Measurements from ENCODE around the gene TRIP4. TPM values are rescaled to one million over a fixed set of nuclear protein-coding genes. Genes with fewer than 3 reads are reported as not detected.

The TRIP4 gene
- polyA plus RNA-seq, 1 donor from 2014 or later: 20.8 TPM

GRCh38 chr15:64430000-64430735 is 42.5 kb downstream of the TRIP4 start:
- Histone ChIP-seq H3K79me2 (replicated peaks; ENCODE audit: insufficient read depth, low read length) (no peaks in the 10 kb centered on the region), H3K4me2 (ENCODE audit: low read length) (no peak overlapping the region), H3K9me3 (ENCODE audit: low read length) (no peaks in the 10 kb centered on the region), H3K9ac (ENCODE audit: low read length) (no peak overlapping the region), H4K20me1 (ENCODE audit: insufficient read depth) (no peaks in the 10 kb centered on the region), H3F3A (ENCODE audit: insufficient read depth, low read length, poor library complexity, severe bottlenecking) (no peaks in the 10 kb centered on the region), H2AFZ (ENCODE audit: low read depth, low read length) (no peak overlapping the region), H3K27ac (ENCODE audit: low read length) (peak overlapping the region; percentile 6), H3K36me3 (ENCODE audit: insufficient read depth, low read length) (peaks cover 4% of the 10 kb centered on the region), H3K27me3 (ENCODE audit: insufficient read depth, low read depth, low read length) (no peaks in the 10 kb centered on the region), H3K4me3 (ENCODE audit: low read length) (no peak overlapping the region), H3K9me2 (ENCODE audit: insufficient read depth, low read length) (no peaks in the 10 kb centered on the region)
- TF ChIP-seq SMC3 (conservative IDR thresholded peaks at IDR 0.05; ENCODE audit: poor library complexity) (peak; percentile 37), EZH2 (IDR thresholded peaks at IDR 0.05; ENCODE audit: borderline replicate concordance, insufficient read depth, low read length, poor library complexity, severe bottlenecking) (no peak), POLR2AphosphoS5 (IDR thresholded peaks at IDR 0.05) (peak; percentile 53), RAD21 (conservative IDR thresholded peaks at IDR 0.05) (peak; percentile 35), MXI1 (conservative IDR thresholded peaks at IDR 0.05; ENCODE audit: poor library complexity, severe bottlenecking) (no peak), REST (IDR thresholded peaks at IDR 0.05; ENCODE audit: borderline replicate concordance) (no peak)

- Histone ChIP-seq H3K27me3 (ENCODE audit: insufficient read depth, low read depth, low read length) (no peaks in the 10 kb centered on the region), H3K9ac (ENCODE audit: low read length) (no peak overlapping the region), H3K36me3 (ENCODE audit: insufficient read depth, low read length) (no peaks in the 10 kb centered on the region), H3F3A (ENCODE audit: insufficient read depth, low read length, poor library complexity, severe bottlenecking) (no peaks in the 10 kb centered on the region), H3K9me2 (ENCODE audit: insufficient read depth, low read length) (no peaks in the 10 kb centered on the region), H3K27ac (ENCODE audit: low read length) (no peak overlapping the region), H3K79me2 (replicated peaks; ENCODE audit: insufficient read depth, low read length) (no peaks in the 10 kb centered on the region), H3K4me2 (ENCODE audit: low read length) (no peak overlapping the region), H3K9me3 (ENCODE audit: low read length) (no peaks in the 10 kb centered on the region), H2AFZ (ENCODE audit: low read depth, low read length) (no peak overlapping the region), H4K20me1 (ENCODE audit: insufficient read depth) (no peaks in the 10 kb centered on the region), H3K4me3 (ENCODE audit: low read length) (no peak overlapping the region)
- TF ChIP-seq REST (IDR thresholded peaks at IDR 0.05; ENCODE audit: borderline replicate concordance): no peak
- no peak for TF ChIP-seq TAF1 (IDR thresholded peaks at IDR 0.05; ENCODE audit: low read depth)
- TF ChIP-seq RAD21 (conservative IDR thresholded peaks at IDR 0.05): no peak
- TF ChIP-seq POLR2AphosphoS5 (IDR thresholded peaks at IDR 0.05): no peak
- no peak for TF ChIP-seq MXI1 (conservative IDR thresholded peaks at IDR 0.05; ENCODE audit: poor library complexity, severe bottlenecking)
- TF ChIP-seq EP300 (conservative IDR thresholded peaks at IDR 0.05; ENCODE audit: poor library complexity, severe bottlenecking): no peak
- TF ChIP-seq SMC3 (conservative IDR thresholded peaks at IDR 0.05; ENCODE audit: poor library complexity): no peak
- no peak for TF ChIP-seq EZH2 (IDR thresholded peaks at IDR 0.05; ENCODE audit: borderline replicate concordance, insufficient read depth, low read length, poor library complexity, severe bottlenecking)
- no peak for TF ChIP-seq CTCF (IDR thresholded peaks at IDR 0.05; ENCODE audit: poor library complexity, severe bottlenecking)
These were observed 50.3 kb downstream of the TRIP4 start for GRCh38 chr15:64437982-64438381.
